NCI-H146 treated with DMSO at 0.1 percent for 48 hours (cell line): Measurements from ENCODE around the gene SVBP.
"Not testable (repeated sequence)": the region's sequence is repeated elsewhere in the genome, so short reads cannot be mapped to it uniquely, and the experiment has no call there.

Experiments used
- DNase-seq: peaks from one replicate; lab custom pipeline; 2025; ENCODE audit not compliant: unreplicated experiment; lab: John Stamatoyannopoulos, UW

The SVBP gene

GRCh38 chr1:42841440-42842147 is 24.4 kb upstream of the SVBP start:
- no peak for DNase-seq

DNA sequence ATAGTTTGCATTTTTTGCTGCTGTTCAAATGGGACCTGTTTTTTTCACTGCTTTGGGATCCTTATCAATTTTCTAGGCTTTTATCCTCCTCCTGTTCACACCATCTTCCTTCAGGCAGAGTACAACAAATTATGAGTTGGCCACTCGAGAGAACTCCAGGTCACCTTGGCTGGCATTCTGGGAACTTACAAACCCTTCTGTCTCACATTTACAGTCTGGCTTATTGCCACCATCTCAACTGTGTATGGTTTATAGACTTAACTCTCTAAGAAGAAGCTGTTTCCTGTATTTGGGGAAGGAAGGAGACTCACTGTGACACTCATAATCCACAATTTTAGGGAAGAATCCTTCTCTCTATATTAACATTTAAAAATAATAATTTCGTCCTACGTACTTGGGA is 23.8 kb upstream of the SVBP start:
- no peak for DNase-seq

DNA sequence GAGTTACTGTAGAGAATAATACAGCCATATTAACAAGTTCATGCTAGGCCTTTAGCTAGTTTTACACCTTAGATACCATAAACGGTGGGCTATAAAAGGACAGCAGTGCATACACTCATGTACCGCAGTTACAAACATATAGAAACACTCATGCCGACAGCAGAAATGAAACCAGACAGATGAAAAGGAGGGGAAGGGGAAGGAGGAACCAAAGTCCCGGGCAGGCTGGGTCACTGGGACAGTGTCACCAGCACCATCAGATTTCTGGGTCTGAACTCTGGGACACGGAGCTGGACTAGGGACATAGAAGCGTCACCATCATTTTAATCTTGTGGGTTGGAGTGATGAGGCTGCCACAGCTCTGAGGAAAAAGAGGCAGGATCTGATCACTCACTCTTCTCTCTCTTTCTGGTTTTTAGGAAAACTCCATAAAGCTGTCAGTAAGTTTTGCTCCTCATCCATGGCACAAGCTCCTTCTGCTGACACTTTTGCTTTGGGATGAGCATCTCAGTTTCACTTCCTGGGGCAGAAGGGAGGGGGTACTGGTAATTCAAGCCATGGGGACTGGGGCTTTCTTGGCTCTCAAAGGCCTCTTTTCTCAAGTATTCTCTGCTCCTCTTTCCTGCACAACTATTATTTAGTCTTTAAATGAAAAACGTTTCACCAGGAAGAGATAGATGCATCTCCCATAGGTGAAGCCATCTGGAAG is 21.4 kb upstream of the SVBP start:
- no peak for DNase-seq

DNA sequence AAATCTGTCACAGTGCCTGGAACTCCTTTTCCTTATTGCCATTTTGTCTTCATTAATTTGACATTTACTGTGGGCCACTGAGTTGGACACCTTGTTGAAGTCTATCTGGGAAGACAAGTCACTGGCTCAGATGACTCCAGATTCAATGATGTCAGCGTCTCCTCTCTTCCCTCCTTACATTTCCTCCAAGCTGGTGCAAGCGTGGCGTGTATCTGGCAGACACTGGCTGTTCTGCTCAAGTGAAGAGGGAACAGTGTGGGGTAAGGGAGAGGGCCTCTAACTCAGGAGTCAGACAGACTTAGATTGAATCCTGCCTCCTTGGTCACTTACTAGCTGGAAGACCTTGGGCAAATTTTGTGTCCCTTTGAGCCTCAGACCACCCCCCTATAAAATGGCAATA is 20.5 kb upstream of the SVBP start:
- DNase-seq: no peak

DNA sequence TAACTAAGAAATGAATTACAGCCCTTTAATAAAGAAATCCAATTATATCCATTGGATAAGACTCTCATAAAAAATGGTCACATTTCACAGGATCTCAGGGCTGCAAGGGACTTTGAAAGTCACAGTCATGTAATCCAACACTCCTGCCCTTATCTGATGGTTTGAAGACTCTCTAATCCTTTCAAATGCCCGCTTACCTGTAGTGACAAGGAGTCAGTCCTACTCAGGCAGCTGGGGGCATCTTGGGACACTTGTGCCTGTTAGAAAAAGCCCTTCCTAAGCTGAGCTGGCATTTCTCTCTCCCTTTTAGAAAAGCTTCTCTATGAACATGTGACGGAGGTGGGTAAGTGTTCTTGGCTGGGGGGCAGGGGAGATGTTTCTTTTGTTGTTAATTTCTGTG is 18.2 kb upstream of the SVBP start:
- DNase-seq: no peak

DNA sequence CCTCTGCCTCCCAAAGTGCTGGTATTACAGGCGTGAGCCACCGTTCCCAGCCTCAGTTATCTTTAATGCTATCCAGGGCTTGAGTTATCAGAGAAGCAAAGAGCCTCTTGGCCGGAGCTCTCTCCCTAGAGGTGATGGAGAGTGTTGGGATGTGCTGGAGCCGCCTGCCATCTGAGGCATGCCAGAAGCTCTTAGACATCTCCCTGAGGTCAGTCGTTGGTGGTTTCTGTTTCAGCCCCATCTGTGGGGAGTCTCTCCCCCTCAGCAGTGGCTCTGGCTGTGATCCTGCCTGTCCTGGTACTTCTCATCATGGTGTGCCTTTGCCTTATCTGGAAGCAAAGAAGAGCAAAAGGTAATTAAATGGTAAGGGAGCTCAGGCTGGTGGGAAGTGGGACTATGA is 17.6 kb upstream of the SVBP start:
- DNase-seq: no peak

GRCh38 chr1:42833981-42834380 is 16.8 kb upstream of the SVBP start:
- no peak for DNase-seq

DNA sequence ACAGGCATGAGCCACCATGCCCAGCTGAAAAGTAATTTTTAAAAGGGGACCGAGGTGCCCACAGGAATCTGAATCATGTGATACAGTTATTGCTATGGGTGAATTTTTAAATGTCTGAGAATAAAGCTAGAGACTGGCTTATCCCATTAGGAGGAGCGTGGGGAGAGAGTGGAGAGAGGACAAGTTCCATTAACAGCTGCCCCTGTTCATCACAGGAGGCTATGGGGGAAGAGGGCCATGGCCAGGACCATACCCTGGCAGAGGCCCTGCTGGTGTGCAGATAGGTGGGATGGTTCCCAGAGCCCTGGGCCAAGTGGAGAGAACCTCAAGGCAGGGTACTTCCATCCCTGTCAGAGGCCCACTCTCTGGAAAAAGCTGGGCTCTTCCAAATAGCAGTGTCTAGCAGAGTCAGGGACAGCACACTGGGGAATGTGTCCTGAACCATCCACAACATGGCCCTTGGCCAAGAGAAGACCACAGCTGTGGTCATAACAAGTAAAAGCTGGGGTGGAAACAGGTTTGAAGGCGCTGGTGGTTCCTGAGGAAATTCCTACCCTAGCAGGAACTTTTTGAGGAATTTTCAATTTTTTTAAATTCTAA is 15.5 kb upstream of the SVBP start:
- DNase-seq: no peak

DNA sequence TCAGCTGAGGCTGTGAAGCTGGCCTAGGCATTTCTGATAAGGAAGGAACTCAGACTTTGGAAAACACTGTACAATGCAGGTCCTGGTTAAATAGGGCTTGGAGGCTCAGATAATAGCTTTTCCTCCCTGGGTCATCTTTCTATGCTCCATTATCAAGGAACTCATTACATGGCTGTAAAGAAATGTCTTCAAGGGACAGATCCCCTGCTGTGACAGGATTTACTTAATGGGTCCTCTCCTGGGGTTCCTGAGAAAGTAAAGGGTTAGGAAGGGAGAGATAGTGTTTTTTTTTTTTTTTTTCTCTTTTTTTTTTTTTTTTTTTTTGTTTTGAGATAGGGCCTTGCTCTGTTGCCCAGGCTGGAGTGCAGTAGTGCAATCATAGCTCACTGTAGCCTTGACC is 14.1 kb upstream of the SVBP start:
- DNase-seq: no peak

DNA sequence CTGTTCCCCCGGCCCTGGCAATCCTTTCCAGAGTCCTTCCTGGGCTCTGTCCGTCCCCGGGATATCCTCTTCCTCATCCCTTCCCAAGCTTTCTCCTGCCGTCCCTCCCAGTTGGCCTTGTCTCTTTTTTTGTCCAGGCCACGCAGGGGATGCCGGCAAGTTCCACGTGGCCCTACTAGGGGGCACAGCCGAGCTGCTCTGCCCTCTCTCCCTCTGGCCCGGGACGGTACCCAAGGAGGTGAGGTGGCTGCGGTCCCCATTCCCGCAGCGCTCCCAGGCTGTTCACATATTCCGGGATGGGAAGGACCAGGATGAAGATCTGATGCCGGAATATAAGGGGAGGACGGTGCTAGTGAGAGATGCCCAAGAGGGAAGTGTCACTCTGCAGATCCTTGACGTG is 13.4 kb upstream of the SVBP start:
- DNase-seq: no peak

- no peak for DNase-seq
Measured at GRCh38 chr1:42825036-42825851, 8.0 kb upstream of the SVBP start.

DNA sequence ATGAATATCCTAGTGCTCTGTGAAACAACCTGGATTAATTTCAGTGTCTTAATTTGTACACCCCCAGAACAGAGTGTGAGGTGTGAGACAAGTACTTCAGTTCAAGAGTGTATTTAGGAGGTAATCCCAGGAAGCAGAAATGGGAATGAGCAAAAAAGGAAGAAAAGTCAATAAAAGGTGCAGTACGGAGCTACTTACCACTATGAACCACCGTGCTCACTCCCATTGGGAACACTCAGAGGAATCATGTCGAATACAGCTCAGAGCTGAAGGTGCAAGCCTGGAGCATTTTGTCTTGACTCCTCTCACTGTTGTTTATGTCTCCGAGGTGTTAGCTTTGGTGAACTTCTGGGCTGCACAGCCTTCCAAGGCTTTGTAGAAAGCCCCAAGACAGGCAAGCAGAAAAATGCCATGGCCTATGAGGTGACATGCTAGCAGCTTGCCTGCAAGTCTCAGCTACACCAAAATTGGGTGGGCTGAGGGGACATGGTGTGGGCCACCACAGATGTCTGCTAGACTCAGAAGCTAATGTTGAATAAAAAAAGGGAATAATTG is 7.4 kb upstream of the SVBP start:
- DNase-seq: no peak

GRCh38 chr1:42822800-42823392 is 5.7 kb upstream of the SVBP start:
- DNase-seq: no peak

- DNase-seq: no peak
Measured at GRCh38 chr1:42821690-42822089, 4.5 kb upstream of the SVBP start.

GRCh38 chr1:42820813-42821212 is 3.6 kb upstream of the SVBP start:
- DNase-seq: no peak

- no peak for DNase-seq
Measured at GRCh38 chr1:42817976-42818375, 779 bp upstream of the SVBP start.

GRCh38 chr1:42817440-42817767 is 207 bp upstream of the SVBP start:
- DNase-seq: no peak

- DNase-seq: peak; percentile 37
Measured at GRCh38 chr1:42815941-42816584, 1.1 kb downstream of the SVBP start.

- DNase-seq: not testable (repeated sequence)
Measured at GRCh38 chr1:42814815-42815214, 2.4 kb downstream of the SVBP start.

DNA sequence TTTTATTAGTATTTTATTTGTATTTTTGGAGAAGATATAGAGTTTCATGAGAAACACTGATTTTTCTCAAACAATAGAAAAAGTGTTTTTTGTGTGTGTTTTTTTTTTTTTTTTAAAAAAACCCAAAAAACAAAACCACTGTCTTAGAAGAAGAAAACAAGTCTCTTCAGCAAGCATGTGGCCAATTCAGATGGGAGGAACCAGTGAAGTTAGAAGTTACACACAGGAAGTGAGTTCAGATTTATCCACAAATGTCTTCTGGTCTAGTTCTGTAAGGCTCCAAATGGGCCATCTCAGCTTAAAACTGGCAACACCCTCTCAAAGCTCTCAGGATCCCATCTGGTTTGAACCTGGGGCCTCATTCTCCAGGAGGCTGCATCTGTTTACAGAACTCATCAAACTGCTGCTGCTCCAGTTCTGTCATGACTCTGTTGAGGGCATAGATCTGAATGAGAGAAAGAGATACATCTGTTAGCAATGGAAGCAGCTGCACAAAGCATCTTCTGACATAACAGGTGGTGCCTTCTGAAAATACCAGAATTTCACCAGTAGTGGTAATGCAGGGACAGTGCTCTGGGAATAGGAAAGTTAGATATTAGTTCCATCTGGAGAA is 10.0 kb downstream of the SVBP start:
- no peak for DNase-seq
